Fibroblast of lung (primary cell): ENCODE measurements around the gene RSPH4A.

Experiments used
- CTCF ChIP-seq, 2 donors: IDR thresholded peaks in 1 of 2; conservative IDR thresholded peaks in 1 of 2; 1 replicate in 1 of 2; 2 replicates in 1 of 2; pipeline ENCODE4 v1.5.1; 2011 to 2012; ENCODE audit warnings: low read length in 2 of 2, control low read depth in 1 of 2, inconsistent platforms in 1 of 2, low read depth in 1 of 2, mild to moderate bottlenecking in 1 of 2
- EZH2 ChIP-seq: IDR thresholded peaks from 2 replicates; pipeline ENCODE4 v1.5.1; 2012; ENCODE audit warnings: low read length, control low read depth, mild to moderate bottlenecking; ENCODE audit errors: missing control alignments

DNA sequence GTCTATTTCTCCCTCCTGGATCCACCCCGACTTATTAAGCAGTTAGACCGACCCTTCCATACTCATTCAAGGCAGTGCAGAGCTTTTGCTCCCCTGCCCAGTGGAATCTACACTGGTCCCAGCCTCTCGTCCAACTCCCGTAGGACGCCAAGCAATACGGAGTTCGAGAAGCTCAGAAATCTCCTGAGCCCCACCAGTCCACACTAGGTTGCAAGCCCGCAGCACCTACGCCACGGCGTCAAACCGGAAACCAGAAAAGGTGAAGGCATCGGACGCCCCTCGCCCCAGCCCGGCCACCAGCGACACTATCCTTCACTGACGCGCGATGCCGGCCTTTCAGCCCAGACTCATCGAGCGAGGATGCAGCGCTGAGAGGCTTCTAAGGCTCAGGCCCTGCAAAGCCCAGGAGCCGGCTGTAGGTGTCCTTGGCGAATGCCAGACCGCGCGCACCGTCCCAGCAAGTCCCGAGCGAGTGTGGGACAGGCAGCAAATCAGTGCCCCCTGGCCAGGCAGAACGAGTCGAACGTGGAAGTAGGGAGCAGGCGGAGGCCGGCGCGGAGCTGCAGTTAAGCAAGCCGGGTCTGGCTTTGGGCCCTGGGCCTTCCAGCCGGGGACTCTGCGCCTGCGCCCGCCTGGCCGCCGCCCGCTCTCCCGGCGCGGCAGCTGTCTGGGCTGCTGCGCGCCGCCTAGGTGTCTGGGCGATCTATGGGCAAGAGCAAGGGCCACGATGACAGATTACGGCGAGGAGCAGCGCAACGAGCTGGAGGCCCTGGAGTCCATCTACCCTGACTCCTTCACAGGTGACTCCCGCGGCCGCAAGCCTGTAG is 45.2 kb upstream of the RSPH4A start, which contains the start of gene RWDD1:
- TF ChIP-seq CTCF (conservative IDR thresholded peaks at IDR 0.05 in 1 of 2, IDR thresholded peaks at IDR 0.05 in 1 of 2; ENCODE audit: low read depth in 1 of 2, low read length in 2 of 2) (no peak), EZH2 (no peak)
